Ishikawa (cell line): ENCODE results near the gene CHD5.

Experiments used
- CEBPB ChIP-seq: IDR thresholded peaks from 2 replicates; pipeline ENCODE4 v1.6.1; 2012
- EGR1 ChIP-seq: IDR thresholded peaks from 2 replicates; pipeline ENCODE4 v1.6.1; 2012
- EP300 ChIP-seq: IDR thresholded peaks from 2 replicates; pipeline ENCODE4 v1.6.1; 2012; ENCODE audit warnings: borderline replicate concordance
- FOXM1 ChIP-seq: IDR thresholded peaks from 2 replicates; pipeline ENCODE4 v1.6.1; 2012; ENCODE audit warnings: low read depth, borderline replicate concordance
- MAX ChIP-seq: IDR thresholded peaks from 2 replicates; pipeline ENCODE4 v1.6.1; 2012
- RAD21 ChIP-seq: IDR thresholded peaks from 2 replicates; pipeline ENCODE4 v1.6.1; 2012; ENCODE audit warnings: low read depth
- REST ChIP-seq: IDR thresholded peaks from 2 replicates; pipeline ENCODE4 v1.6.1; 2012; ENCODE audit warnings: low read depth, mild to moderate bottlenecking
- TCF12 ChIP-seq: IDR thresholded peaks from 2 replicates; pipeline ENCODE4 v1.6.1; 2012; ENCODE audit warnings: low read depth
- YY1 ChIP-seq: IDR thresholded peaks from 2 replicates; pipeline ENCODE4 v1.6.1; 2012; ENCODE audit warnings: low read depth

GRCh38 chr1:6080469-6080868 is 99.7 kb downstream of the CHD5 start:
- TF ChIP-seq MAX (peak; percentile 49; the same call in 1 of the 2 replicates), RAD21 (peak; percentile 38), REST (no peak), EP300 (no peak), CEBPB (no peak), TCF12 (no peak), YY1 (no peak), EGR1 (no peak), FOXM1 (no peak)
